Hematopoietic multipotent progenitor cell treated with erythropoietin and hydrocortisone succinate and interleukin-3 and kit ligand, for 17 days (in vitro differentiated cells): ENCODE measurements around the gene ULK2.

Experiments
- DNase-seq: peaks from one replicate; pipeline ENCODE4 v3.0.0-alpha.2; 2015; ENCODE audit warnings: low spot score

Gene ULK2

GRCh38 chr17:19747159-19747719 is 120.5 kb downstream of the ULK2 start:
- DNase-seq: no peak

DNA sequence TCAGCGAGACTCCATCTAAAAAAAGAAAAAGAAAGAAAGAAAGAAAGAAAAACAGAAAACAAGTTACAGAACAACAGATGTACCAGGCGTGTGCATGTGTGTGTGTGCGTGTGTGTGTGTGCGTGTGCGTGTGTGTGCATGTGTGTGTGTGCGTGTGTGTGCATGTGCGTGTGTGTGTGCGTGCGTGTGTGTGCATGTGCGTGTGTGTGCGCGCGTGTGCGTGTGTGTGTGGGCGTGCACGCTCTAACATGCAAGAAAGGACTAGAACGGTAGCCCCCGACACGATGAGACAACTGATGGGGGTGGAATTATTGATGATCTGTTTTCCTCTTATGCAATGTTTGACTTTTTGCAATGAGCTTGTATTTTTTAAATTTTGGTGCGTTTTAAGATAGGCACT is 121.2 kb downstream of the ULK2 start:
- no peak for DNase-seq

GRCh38 chr17:19744922-19745757 is 122.6 kb downstream of the ULK2 start:
- peak; percentile 50 for DNase-seq

DNA sequence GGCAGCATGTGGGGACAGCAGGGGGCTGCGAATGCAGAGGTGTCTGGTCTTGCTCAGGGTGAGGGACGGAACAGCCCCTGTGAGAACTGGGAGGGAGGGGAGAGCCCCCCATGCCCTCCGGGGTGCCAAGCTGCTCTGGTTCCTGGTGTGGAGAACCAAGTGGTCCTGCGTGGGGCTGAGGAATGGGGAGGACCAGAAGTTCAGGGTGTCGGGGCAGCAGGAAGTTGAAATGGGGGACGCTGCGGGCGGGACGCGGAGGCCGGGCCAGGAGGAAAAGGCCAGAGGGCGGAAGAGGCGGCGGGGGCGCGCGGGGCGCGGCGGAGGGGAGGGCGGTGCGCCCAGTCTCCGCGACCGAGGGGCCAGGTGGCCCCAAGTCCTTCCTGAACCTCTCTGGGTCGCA is 123.2 kb downstream of the ULK2 start:
- no peak for DNase-seq

- DNase-seq: no peak
These were observed 124.3 kb downstream of the ULK2 start for GRCh38 chr17:19743101-19744100.

DNA sequence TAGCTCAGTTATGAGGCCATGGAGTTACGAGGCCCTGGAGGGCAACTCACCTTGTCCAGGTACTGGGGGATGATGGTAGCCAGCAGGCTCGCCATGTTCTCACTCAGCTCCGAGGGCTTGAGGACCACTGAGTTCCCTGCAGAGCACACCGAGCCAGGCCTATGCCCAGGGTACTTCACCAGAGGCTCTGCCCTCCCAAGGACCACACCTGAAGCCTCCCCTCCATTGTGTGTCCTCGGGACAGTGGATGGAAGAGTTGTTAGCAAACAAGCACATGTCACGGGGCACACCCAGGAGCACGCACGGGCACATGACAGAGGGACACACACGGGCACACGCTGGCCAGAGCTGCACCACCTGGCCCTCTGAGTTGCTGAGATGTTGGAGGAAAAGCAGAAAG is 125.2 kb downstream of the ULK2 start:
- DNase-seq: no peak

DNA sequence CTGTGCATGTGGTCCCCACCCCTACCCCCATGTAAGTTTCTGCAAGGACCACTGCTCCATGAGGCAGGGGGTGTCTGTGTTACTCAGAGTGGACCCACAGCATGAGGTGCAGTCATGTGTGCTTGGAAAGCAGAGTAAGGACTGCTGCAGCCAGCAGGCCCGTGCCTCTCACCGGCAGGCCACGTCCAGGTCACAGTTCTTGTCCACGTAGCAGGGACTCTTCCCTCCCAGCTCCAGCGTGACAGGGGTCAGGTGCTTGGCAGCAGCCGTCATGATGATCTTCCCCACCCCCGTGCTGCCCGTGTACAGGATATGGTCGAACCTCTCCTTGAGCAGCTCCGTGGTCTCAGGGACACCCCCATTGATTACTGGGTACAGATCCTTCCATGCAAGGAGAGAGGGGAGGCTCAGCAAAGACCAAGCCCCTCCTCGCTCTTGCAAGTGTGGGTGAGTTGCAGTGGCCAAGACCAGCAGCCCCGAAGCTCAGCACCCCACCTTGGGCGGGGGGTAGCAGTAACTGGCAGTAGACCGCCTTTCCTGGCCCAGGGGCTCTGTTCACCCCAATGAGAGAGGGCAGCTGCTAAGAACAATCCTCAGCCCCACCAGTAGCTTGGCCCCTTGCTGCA is 125.8 kb downstream of the ULK2 start:
- no peak for DNase-seq

DNA sequence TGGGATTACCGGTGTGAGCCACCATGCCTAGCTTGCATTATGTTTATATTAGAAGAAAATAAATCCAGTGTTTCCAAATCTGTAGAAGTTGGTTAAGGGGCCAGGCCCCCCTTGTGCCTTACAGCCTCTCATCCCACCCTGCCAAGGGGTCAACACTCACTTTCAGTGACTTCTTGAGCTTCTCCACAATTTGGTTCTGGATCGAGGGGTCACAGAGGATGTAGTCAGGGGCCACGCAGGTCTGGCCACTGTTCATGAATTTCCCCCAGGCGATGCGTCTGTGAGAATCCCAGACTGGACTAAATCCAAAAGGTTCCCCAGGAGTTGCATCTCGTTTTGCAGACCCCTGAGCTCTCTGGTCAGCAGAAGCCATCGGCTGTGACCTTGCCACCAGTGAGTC is 126.8 kb downstream of the ULK2 start:
- no peak for DNase-seq

- no peak for DNase-seq
These were observed 128.2 kb downstream of the ULK2 start for GRCh38 chr17:19739241-19740201.

DNA sequence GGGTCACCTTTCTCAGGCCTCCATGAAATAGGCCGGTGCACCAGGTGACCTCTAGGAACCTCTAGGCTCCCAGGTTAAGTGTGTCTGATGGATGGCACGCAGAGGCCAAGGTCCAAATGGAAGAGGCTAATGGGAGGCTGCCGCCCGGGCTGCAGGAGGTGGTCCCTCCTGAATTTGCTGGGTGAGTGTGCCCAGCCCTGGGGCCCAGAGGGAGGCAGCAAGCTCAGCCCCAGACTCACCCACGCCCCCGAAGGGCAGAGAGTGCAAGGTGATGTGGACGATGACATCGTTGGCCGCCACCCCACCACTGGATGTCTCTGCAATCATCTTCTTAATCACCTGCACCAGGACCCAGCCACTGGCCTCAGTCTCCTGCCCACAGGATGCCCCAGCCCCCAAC is 129.0 kb downstream of the ULK2 start:
- no peak for DNase-seq

- no peak for DNase-seq
These were observed 129.7 kb downstream of the ULK2 start for GRCh38 chr17:19738073-19738449.

GRCh38 chr17:19737305-19738072 is 130.2 kb downstream of the ULK2 start:
- no peak for DNase-seq

- DNase-seq: no peak
These were observed 131.7 kb downstream of the ULK2 start for GRCh38 chr17:19736071-19736470.

- no peak for DNase-seq
These were observed 133.7 kb downstream of the ULK2 start for GRCh38 chr17:19733953-19734526.

DNA sequence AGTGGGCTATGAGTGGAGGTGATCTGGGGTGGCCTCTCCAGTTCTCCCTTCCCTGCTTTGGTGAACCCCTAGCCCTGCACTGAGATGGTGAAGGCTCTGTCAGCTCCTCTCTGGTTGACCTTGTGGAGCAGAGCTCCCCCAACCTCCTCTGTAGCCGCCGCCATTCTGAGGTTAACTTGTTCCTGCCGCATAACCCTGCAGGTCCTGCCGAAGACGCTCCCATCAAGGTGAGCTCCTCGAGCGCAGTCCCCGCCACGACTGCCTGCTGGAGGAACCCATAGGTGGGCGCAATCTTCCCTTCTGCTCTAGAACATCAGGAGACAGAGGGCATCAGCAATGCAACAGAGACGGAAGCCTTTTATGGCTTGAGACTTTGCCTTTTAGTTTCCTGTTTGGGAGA is 136.1 kb downstream of the ULK2 start:
- DNase-seq: no peak

GRCh38 chr17:19730843-19731242 is 136.9 kb downstream of the ULK2 start:
- DNase-seq: no peak

DNA sequence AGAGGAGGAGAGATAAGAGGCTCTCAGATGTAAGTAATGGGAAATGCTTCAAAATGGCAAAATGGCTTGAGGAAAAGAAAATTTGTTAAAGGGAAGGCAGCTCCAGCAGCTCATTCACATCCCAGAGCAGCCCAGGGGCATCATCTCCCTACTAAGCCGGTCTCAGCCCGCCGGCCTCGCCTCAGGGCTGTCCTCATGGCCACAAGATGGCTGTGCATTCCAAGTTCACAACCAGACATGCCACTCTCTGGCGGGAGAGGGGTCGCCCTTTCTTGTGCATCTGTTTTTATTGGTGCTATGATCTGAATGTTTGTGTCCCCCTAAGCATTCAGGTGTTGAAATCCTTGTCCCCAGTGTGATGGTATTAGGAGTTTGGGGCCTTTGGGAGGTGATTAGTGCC is 137.8 kb downstream of the ULK2 start:
- DNase-seq: no peak

DNA sequence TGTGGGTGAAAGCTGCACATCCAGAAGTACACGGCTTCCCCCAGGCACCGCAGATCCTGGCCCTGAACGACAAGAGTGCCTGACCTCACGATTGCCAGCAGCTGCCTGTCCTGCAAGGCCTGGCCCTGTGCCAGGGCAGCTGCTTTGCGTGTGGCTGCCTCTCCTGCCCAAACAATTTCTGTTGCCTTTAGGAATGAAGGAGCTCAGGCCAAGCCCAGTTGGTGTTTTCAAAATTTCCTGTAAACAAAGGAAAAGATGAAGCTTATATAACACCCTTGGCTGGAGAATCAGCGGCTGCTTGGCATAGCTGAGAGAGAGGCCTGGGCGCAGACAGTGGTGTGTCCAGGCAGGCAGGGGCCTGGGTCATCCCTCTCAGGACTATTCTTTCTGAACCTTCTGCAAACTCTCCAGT is 139.6 kb downstream of the ULK2 start:
- DNase-seq: peak; percentile 19

DNA sequence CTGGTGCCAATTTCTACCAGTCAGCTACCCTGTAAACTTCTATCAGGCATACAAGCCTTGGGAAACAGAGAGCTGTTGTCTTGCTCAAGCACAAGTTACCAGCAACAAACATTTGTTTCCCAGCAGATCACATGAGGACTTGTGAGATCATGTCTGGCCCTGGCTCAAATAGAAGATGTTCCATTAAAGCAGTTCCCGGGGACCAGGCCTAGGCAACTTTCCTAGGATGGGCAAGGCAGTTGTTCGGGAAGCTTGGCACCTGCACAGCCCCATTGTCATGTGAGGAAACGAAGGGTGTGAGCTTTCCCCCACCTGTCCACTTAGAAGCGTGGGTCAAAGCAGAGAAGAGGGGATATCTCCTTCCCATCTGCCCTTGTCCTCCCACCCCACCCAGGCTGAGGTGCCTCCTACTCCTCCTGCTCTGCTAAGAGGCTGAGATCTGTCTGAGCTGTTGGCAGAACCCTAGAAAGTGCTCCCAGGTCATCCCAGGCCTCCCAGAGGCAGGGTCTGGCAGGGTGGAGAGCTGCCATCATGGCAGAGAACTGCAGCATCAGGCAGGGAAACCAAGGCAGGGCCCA is 140.1 kb downstream of the ULK2 start:
- DNase-seq: no peak
